Neural progenitor cell (in vitro differentiated cells): ENCODE results near the gene MCRS1. TPM values are rescaled to one million over a fixed set of nuclear protein-coding genes. Genes with fewer than 3 reads are reported as not detected.

Experiments used
- DNase-seq: peaks from one replicate; pipeline ENCODE4 v3.0.0-alpha.2; 2016; ENCODE audit warnings: low spot score
- H2AFZ ChIP-seq: fragments of 200-600 bp; sonication (generic); replicated peaks from 2 replicates; pipeline ENCODE4 v1.6.1; 2016; ENCODE audit warnings: antibody characterized with exemption
- H3F3A ChIP-seq: fragments of 200-600 bp; sonication (generic); 2 replicates; pipeline ENCODE4 v1.6.1; 2016; ENCODE audit warnings: antibody characterized with exemption, low read depth
- H3K27ac ChIP-seq: fragments of 200-600 bp; sonication (generic); 2 replicates; pipeline ENCODE4 v1.5.1; 2016; ENCODE audit warnings: mild to moderate bottlenecking
- H3K27me3 ChIP-seq: fragments of 200-600 bp; sonication (generic); 2 replicates; pipeline ENCODE4 v1.6.1; 2016; ENCODE audit warnings: mild to moderate bottlenecking, moderate library complexity
- H3K36me3 ChIP-seq: fragments of 200-600 bp; sonication (generic); 2 replicates; pipeline ENCODE4 v1.5.1; 2016
- H3K4me1 ChIP-seq: fragments of 200-600 bp; sonication (generic); 2 replicates; pipeline ENCODE4 v1.6.1; 2016; ENCODE audit warnings: mixed run types
- H3K4me2 ChIP-seq: fragments of 200-600 bp; sonication (generic); 2 replicates; pipeline ENCODE4 v1.6.1; 2016
- H3K4me3 ChIP-seq: fragments of 200-600 bp; sonication (generic); 2 replicates; pipeline ENCODE4 v1.5.1; 2016
- H3K79me2 ChIP-seq: fragments of 200-600 bp; sonication (generic); 2 replicates; pipeline ENCODE4 v1.6.1; 2016; ENCODE audit warnings: low read depth
- H3K9ac ChIP-seq: fragments of 200-600 bp; sonication (generic); 2 replicates; pipeline ENCODE4 v1.6.1; 2016
- H3K9me3 ChIP-seq: fragments of 200-600 bp; sonication (generic); 2 replicates; pipeline ENCODE4 v1.5.1; 2016; ENCODE audit warnings: low read depth
- H4K20me1 ChIP-seq: fragments of 200-600 bp; sonication (generic); 2 replicates; pipeline ENCODE4 v1.6.1; 2016; ENCODE audit warnings: low read depth
- H3K27ac Mint-ChIP-seq: 3 replicates; pipeline ENCODE4 v1.8.0; 2021; ENCODE audit warnings: mixed read lengths
- H3K27me3 Mint-ChIP-seq: 2 replicates; pipeline ENCODE4 v1.8.0; 2022; ENCODE audit warnings: low read depth, mild to moderate bottlenecking, inconsistent platforms, moderate library complexity, mixed read lengths; ENCODE audit not compliant: insufficient read depth
- H3K36me3 Mint-ChIP-seq: 3 replicates; pipeline ENCODE4 v1.8.0; 2021; ENCODE audit warnings: mixed read lengths
- H3K4me1 Mint-ChIP-seq: 3 replicates; pipeline ENCODE4 v1.8.0; 2021; ENCODE audit warnings: mixed read lengths
- H3K4me3 Mint-ChIP-seq: 3 replicates; pipeline ENCODE4 v1.8.0; 2021; ENCODE audit warnings: mild to moderate bottlenecking, moderate library complexity, mixed read lengths
- H3K9me3 Mint-ChIP-seq: 3 replicates; pipeline ENCODE4 v1.8.0; 2020; ENCODE audit warnings: mixed read lengths
- CTCF ChIP-seq: fragments of 200-600 bp; sonication (generic); IDR thresholded peaks from 2 replicates; pipeline ENCODE4 v1.5.1; 2017; ENCODE audit warnings: antibody characterized with exemption, mild to moderate bottlenecking
- EZH2 ChIP-seq: fragments of 200-600 bp; sonication (generic); IDR thresholded peaks from 2 replicates; pipeline ENCODE4 v1.6.1; 2017; ENCODE audit warnings: antibody characterized with exemption, mild to moderate bottlenecking, moderate library complexity
- EZH2phosphoT487 ChIP-seq: fragments of 200-600 bp; sonication (generic); IDR thresholded peaks from 2 replicates; pipeline ENCODE4 v1.6.1; 2017; ENCODE audit warnings: antibody characterized with exemption
- total RNA-seq: library from RNA; depleted of rRNA; stranded (reverse); fragments of >200 nt; gene quantifications from 2 replicates; pipeline ENCODE4 v1.2.3, GENCODE V29; 2015; ENCODE audit warnings: low replicate concordance

The MCRS1 gene
- total RNA-seq, 1 donor from 2014 or later: 62.4 TPM

- H3K79me2 ChIP-seq: no peaks in the 10 kb centered on the region
- peaks cover 2% of the 10 kb centered on the region for H3K27me3 ChIP-seq
- H3K4me1 ChIP-seq: no peaks in the 10 kb centered on the region
- peaks cover 7% of the 10 kb centered on the region for H3K27me3 Mint-ChIP-seq
- no peak overlapping the region for H3K9ac ChIP-seq
- H4K20me1 ChIP-seq: no peaks in the 10 kb centered on the region
- H3K36me3 Mint-ChIP-seq: peaks cover 26% of the 10 kb centered on the region
- H3K4me3 ChIP-seq: no peak overlapping the region
- no peaks in the 10 kb centered on the region for H3K4me1 Mint-ChIP-seq
- H3K4me3 Mint-ChIP-seq: no peak overlapping the region
- H3F3A ChIP-seq: peaks cover 9% of the 10 kb centered on the region
- H3K4me2 ChIP-seq: no peak overlapping the region
- no peak for DNase-seq
- H3K9me3 ChIP-seq: no peaks in the 10 kb centered on the region
- no peaks in the 10 kb centered on the region for H3K9me3 Mint-ChIP-seq
- no peak overlapping the region for H3K27ac Mint-ChIP-seq
- no peak for TF ChIP-seq EZH2
- no peak for TF ChIP-seq EZH2phosphoT487
- TF ChIP-seq CTCF: no peak
- H2AFZ ChIP-seq: no peak overlapping the region
- H3K27ac ChIP-seq: no peak overlapping the region
- no peaks in the 10 kb centered on the region for H3K36me3 ChIP-seq
Measured at GRCh38 chr12:49529414-49529813, 38.5 kb downstream of the MCRS1 start.

DNA sequence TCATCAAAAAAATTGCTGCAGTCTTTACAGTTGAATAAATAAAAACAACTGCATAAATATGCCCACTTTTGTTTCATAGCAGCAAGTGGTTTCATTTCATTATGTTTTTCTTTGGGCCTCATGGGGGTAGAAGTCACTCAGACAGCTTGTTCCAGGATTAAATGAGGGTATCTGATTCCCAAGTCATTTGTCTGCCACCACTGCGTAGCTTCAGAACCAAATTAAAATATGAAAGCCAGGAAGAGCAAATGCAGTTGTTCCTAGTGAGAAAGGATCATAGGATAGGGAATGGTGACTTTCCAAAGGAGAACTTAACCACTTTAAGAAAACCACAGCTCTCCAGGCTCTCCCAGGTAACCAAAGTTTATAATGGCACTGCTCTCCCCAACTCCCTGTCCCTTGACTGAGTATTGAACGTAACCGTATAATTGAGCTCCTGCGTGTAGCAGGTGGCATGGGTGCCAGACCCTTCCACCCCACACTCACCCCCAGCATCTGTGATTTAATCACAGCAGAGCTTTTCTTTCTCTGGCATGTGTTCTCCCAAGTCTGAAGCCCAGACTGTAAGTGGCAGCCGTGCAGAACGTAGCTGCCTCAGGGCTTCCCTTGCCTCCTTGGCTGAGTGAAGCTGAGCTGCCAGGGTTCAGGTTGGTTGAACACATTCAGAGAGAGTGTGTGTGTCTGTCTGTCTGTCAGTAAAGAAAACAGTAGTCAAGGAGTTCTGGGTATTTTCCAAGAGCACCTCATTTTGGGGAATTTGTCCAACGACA is 40.4 kb downstream of the MCRS1 start:
- no peaks in the 10 kb centered on the region for H3K27me3 Mint-ChIP-seq
- no peaks in the 10 kb centered on the region for H3K4me1 Mint-ChIP-seq
- no peak overlapping the region for H3K4me3 Mint-ChIP-seq
- H3K36me3 ChIP-seq: peaks cover 3% of the 10 kb centered on the region
- H3K79me2 ChIP-seq: no peaks in the 10 kb centered on the region
- no peak overlapping the region for H3K9ac ChIP-seq
- no peaks in the 10 kb centered on the region for H3K9me3 Mint-ChIP-seq
- no peak overlapping the region for H3K4me3 ChIP-seq
- no peak overlapping the region for H2AFZ ChIP-seq
- H4K20me1 ChIP-seq: no peaks in the 10 kb centered on the region
- H3K36me3 Mint-ChIP-seq: peaks cover 28% of the 10 kb centered on the region
- H3K4me2 ChIP-seq: no peak overlapping the region
- H3K4me1 ChIP-seq: no peaks in the 10 kb centered on the region
- H3K27ac Mint-ChIP-seq: no peak overlapping the region
- no peak for TF ChIP-seq EZH2
- TF ChIP-seq CTCF: no peak
- no peak for TF ChIP-seq EZH2phosphoT487
- peaks cover 8% of the 10 kb centered on the region for H3F3A ChIP-seq
- H3K27me3 ChIP-seq: no peaks in the 10 kb centered on the region
- no peak overlapping the region for H3K27ac ChIP-seq
- no peak for DNase-seq
- no peaks in the 10 kb centered on the region for H3K9me3 ChIP-seq

DNA sequence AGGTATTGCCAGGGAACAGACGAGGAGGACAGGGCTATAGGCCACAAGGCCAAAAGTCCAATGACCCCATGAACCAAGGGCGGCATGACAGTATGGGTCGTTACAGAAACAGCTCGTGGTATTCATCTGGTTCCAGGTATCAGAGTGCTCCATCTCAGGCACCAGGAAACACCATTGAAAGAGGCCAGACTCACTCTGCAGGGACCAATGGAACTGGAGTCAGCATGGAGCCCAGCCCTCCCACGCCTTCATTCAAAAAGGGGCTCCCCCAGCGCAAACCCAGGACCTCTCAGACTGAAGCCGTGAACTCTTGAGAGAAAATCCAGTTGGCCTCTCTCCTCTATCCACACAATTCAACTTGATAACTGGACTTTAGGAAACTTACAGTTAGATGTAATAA is 42.0 kb downstream of the MCRS1 start:
- Mint-ChIP-seq H3K9me3 (no peaks in the 10 kb centered on the region), H3K27ac (no peak overlapping the region), H3K36me3 (peaks cover 30% of the 10 kb centered on the region), H3K4me1 (no peaks in the 10 kb centered on the region), H3K4me3 (no peak overlapping the region), H3K27me3 (no peaks in the 10 kb centered on the region)
- H3K4me1 ChIP-seq: no peaks in the 10 kb centered on the region
- H2AFZ ChIP-seq: no peak overlapping the region
- H3K36me3 ChIP-seq: peaks cover 3% of the 10 kb centered on the region
- no peak overlapping the region for H3K27ac ChIP-seq
- H3K9me3 ChIP-seq: no peaks in the 10 kb centered on the region
- peaks cover 8% of the 10 kb centered on the region for H3F3A ChIP-seq
- no peaks in the 10 kb centered on the region for H3K27me3 ChIP-seq
- H3K9ac ChIP-seq: no peak overlapping the region
- no peaks in the 10 kb centered on the region for H4K20me1 ChIP-seq
- DNase-seq: no peak
- no peaks in the 10 kb centered on the region for H3K79me2 ChIP-seq
- no peak overlapping the region for H3K4me2 ChIP-seq
- H3K4me3 ChIP-seq: no peak overlapping the region
- TF ChIP-seq EZH2phosphoT487 (no peak), CTCF (no peak), EZH2 (no peak)
